Astrocyte (in vitro differentiated cells and primary cell): ENCODE measurements around the gene GP1BA. TPM values are rescaled to one million over a fixed set of nuclear protein-coding genes. Genes with fewer than 3 reads are reported as not detected.

Experiments
- DNase-seq: peaks from one replicate; pipeline ENCODE4 v3.0.0-alpha.2; 2010; ENCODE audit warnings: low read depth
- FAIRE-seq: peaks from 2 replicates; lab custom pipeline; 2011; peaks lifted over from hg19 to GRCh38; lab: Jason Lieb, UNC
- H2AFZ ChIP-seq: 2 replicates; pipeline ENCODE4 v1.6.0; 2012; ENCODE audit warnings: low read depth, low read length, inconsistent platforms
- H3K27ac ChIP-seq: 2 replicates; pipeline ENCODE4 v1.5.1; 2011; ENCODE audit warnings: low read depth, low read length, inconsistent platforms
- H3K27me3 ChIP-seq: 2 replicates; pipeline ENCODE4 v1.6.0; 2011; ENCODE audit warnings: low read length, inconsistent platforms; ENCODE audit not compliant: insufficient read depth
- H3K36me3 ChIP-seq: 2 replicates; pipeline ENCODE4 v1.5.1; 2011; ENCODE audit warnings: low read length, inconsistent platforms; ENCODE audit not compliant: insufficient read depth
- H3K4me1 ChIP-seq: 2 replicates; pipeline ENCODE4 v1.5.1; 2011; ENCODE audit warnings: low read length, inconsistent platforms; ENCODE audit not compliant: insufficient read depth
- H3K4me2 ChIP-seq: 2 replicates; pipeline ENCODE4 v1.6.0; 2012; ENCODE audit warnings: low read length, inconsistent platforms
- H3K4me3 ChIP-seq: 2 replicates; pipeline ENCODE4 v1.5.1; 2011; ENCODE audit warnings: low read depth, mild to moderate bottlenecking, low read length, inconsistent platforms; ENCODE audit not compliant: insufficient read depth
- H3K79me2 ChIP-seq: 2 replicates; pipeline ENCODE4 v1.6.0; 2012; ENCODE audit warnings: mild to moderate bottlenecking, low read length, inconsistent platforms; ENCODE audit not compliant: insufficient read depth
- H3K9ac ChIP-seq: 2 replicates; pipeline ENCODE4 v1.6.0; 2012; ENCODE audit warnings: mild to moderate bottlenecking, low read length, inconsistent platforms
- H3K9me3 ChIP-seq: 2 replicates; pipeline ENCODE4 v1.5.1; 2012; ENCODE audit warnings: low read depth, mild to moderate bottlenecking, low read length, inconsistent platforms; ENCODE audit not compliant: insufficient read depth
- H4K20me1 ChIP-seq: 2 replicates; pipeline ENCODE4 v1.6.0; 2012; ENCODE audit warnings: low read length, inconsistent platforms; ENCODE audit not compliant: insufficient read depth
- H3K27ac Mint-ChIP-seq: one replicate; pipeline ENCODE4 v1.8.0; 2021; ENCODE audit warnings: mild to moderate bottlenecking, mixed read lengths; ENCODE audit not compliant: unreplicated experiment
- H3K27me3 Mint-ChIP-seq: one replicate; pipeline ENCODE4 v1.8.0; 2021; ENCODE audit warnings: low read depth, mixed read lengths; ENCODE audit not compliant: unreplicated experiment
- H3K36me3 Mint-ChIP-seq: one replicate; pipeline ENCODE4 v1.8.0; 2021; ENCODE audit warnings: low read depth, mixed read lengths; ENCODE audit not compliant: unreplicated experiment
- H3K4me1 Mint-ChIP-seq: one replicate; pipeline ENCODE4 v1.8.0; 2021; ENCODE audit warnings: low read depth, mixed read lengths; ENCODE audit not compliant: unreplicated experiment
- H3K4me3 Mint-ChIP-seq: one replicate; pipeline ENCODE4 v1.8.0; 2021; ENCODE audit warnings: mild to moderate bottlenecking, moderate library complexity, mixed read lengths; ENCODE audit not compliant: unreplicated experiment
- H3K9me3 Mint-ChIP-seq: one replicate; pipeline ENCODE4 v1.8.0; 2021; ENCODE audit warnings: mild to moderate bottlenecking, mixed read lengths; ENCODE audit not compliant: unreplicated experiment
- EZH2 ChIP-seq: IDR thresholded peaks from 2 replicates; pipeline ENCODE4 v1.6.1; 2012; ENCODE audit warnings: mild to moderate bottlenecking, low read length, inconsistent platforms; ENCODE audit not compliant: insufficient read depth
- total RNA-seq: library from RNA; stranded (reverse); gene quantifications from 2 replicates; pipeline ENCODE4 v1.2.1, GENCODE V29; 2021
- TF ChIP-seq, protein P1 (sequence below): IDR thresholded peaks from 2 replicates; pipeline ENCODE4 v1.5.1; 2011; ENCODE audit warnings: low read depth, mild to moderate bottlenecking, inconsistent platforms, low read length, moderate library complexity; ENCODE audit not compliant: insufficient read depth

The GP1BA gene
- total RNA-seq, 1 donor from 2014 or later: 0.09 TPM

DNA sequence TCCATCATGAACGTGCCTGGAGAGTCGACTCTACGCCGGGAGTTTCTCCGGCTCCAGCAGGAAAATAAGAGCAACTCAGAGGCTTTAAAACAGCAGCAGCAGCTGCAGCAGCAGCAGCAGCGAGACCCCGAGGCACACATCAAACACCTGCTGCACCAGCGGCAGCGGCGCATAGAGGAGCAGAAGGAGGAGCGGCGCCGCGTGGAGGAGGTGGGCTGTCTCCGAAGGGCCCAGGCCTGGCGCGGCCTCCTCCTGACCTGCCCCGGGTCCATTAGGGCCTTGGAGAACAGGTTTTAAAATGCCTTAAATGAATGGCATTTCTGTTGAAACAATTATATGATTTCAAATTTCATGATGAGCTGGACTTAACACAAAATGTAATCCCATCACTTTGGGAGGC, 44.5 kb upstream of the GP1BA start:
- FAIRE-seq: no peak
- H3K36me3 ChIP-seq: peaks cover 2% of the 10 kb centered on the region
- no peaks in the 10 kb centered on the region for H3K9me3 Mint-ChIP-seq

DNA sequence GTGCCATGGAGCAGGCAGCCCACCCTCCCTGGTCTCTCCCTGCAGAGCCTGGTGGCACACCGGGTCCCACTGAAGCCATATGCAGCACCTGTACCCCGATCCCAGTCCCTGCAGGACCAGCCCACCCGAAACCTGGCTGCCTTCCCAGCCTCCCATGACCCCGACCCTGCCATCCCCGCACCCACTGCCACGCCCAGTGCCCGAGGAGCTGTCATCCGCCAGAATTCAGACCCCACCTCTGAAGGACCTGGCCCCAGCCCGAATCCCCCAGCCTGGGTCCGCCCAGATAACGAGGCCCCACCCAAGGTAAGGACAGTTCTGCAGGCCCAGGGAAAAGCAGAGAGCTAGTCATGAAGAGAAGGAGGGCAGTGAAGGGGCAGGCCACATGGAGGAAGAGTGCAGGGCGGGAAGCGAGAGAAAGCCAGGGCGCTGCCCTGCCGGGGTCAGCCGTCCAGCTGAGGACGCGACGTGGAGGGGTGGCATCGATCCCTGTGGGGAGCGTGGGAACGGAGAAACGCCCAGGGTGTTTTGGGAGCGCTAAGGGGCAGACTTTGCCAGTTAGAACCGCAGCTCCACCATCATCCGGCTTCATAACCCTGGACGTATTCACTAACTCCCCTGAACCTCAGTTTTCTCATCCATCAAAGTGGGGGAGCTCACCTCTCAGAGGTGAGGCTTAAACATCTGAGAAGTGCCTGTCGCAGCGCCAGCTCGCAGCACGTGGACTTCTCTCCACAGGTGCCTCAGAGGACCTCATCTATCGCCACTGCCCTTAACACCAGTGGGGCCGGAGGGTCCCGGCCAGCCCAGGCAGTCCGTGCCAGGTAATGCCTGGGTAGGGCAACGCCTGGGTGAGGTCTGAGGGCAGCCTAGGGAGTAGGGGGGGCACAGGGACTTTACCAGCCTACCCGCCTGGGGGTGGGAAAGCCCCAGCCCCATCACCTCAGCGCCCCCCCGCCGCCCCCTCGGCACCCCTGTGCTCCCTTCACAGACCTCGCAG, 40.4 kb upstream of the GP1BA start:
- H3K27me3 ChIP-seq: no peaks in the 10 kb centered on the region
- H3K36me3 ChIP-seq: peaks cover 14% of the 10 kb centered on the region
- H3K27me3 Mint-ChIP-seq: no peaks in the 10 kb centered on the region
- no peaks in the 10 kb centered on the region for H3K4me1 Mint-ChIP-seq
- TF ChIP-seq, protein P1, sequence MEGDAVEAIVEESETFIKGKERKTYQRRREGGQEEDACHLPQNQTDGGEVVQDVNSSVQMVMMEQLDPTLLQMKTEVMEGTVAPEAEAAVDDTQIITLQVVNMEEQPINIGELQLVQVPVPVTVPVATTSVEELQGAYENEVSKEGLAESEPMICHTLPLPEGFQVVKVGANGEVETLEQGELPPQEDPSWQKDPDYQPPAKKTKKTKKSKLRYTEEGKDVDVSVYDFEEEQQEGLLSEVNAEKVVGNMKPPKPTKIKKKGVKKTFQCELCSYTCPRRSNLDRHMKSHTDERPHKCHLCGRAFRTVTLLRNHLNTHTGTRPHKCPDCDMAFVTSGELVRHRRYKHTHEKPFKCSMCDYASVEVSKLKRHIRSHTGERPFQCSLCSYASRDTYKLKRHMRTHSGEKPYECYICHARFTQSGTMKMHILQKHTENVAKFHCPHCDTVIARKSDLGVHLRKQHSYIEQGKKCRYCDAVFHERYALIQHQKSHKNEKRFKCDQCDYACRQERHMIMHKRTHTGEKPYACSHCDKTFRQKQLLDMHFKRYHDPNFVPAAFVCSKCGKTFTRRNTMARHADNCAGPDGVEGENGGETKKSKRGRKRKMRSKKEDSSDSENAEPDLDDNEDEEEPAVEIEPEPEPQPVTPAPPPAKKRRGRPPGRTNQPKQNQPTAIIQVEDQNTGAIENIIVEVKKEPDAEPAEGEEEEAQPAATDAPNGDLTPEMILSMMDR: no peak
- no peak for TF ChIP-seq EZH2
- DNase-seq (no peak), FAIRE-seq (no peak)
- H3K4me3 Mint-ChIP-seq: no peak overlapping the region
- H3K4me1 ChIP-seq: no peaks in the 10 kb centered on the region
- peak overlapping the region; percentile 62 for H3K27ac Mint-ChIP-seq
- no peak overlapping the region for H2AFZ ChIP-seq
- peaks cover 9% of the 10 kb centered on the region for H3K36me3 Mint-ChIP-seq
- no peak overlapping the region for H3K9ac ChIP-seq
- H4K20me1 ChIP-seq: peaks cover 3% of the 10 kb centered on the region
- no peak overlapping the region for H3K27ac ChIP-seq
- H3K9me3 ChIP-seq: no peaks in the 10 kb centered on the region
- H3K9me3 Mint-ChIP-seq: no peaks in the 10 kb centered on the region
- H3K4me2 ChIP-seq: no peak overlapping the region
- no peaks in the 10 kb centered on the region for H3K79me2 ChIP-seq
- H3K4me3 ChIP-seq: no peak overlapping the region

More for the DNA sequence above, 44.5 kb upstream of the GP1BA start:
- Histone ChIP-seq H3K27ac (no peak overlapping the region), H3K4me3 (no peak overlapping the region), H3K4me2 (no peak overlapping the region), H3K9me3 (no peaks in the 10 kb centered on the region), H3K79me2 (no peaks in the 10 kb centered on the region), H2AFZ (no peak overlapping the region), H3K27me3 (no peaks in the 10 kb centered on the region), H4K20me1 (peaks cover 9% of the 10 kb centered on the region), H3K4me1 (no peaks in the 10 kb centered on the region), H3K9ac (no peak overlapping the region)
- Mint-ChIP-seq H3K27ac (no peak overlapping the region), H3K4me3 (no peak overlapping the region), H3K36me3 (peaks cover 3% of the 10 kb centered on the region), H3K4me1 (no peaks in the 10 kb centered on the region), H3K27me3 (no peaks in the 10 kb centered on the region)
- TF ChIP-seq, protein P1: no peak
- TF ChIP-seq EZH2: no peak
- DNase-seq: no peak
